K562 (cell line): ENCODE results near the gene ZNF174. TPM values are rescaled to one million over a fixed set of nuclear protein-coding genes. Genes with fewer than 3 reads are reported as not detected.

Experiments
- ARHGAP35 ChIP-seq: fragments of 450-650 bp; IDR thresholded peaks from 2 replicates; pipeline ENCODE4 v1.6.1; 2018; ENCODE audit not compliant: partially characterized antibody
- ARID1B ChIP-seq: fragments of 450-650 bp; IDR thresholded peaks from 2 replicates; pipeline ENCODE4 v1.6.1; 2016; ENCODE audit warnings: antibody characterized with exemption, mild to moderate bottlenecking, inconsistent platforms
- GABPB1 ChIP-seq: sonication (generic); formaldehyde crosslinking; IDR thresholded peaks from 2 replicates; pipeline ENCODE4 v1.8.0; 2022; ENCODE audit warnings: mild to moderate bottlenecking, missing genetic modification reagents
- HCFC1 ChIP-seq: IDR thresholded peaks from 2 replicates; pipeline ENCODE4 v1.6.1; 2012; ENCODE audit warnings: low read depth, low read length, improper control_type of control experiment
- HOXB6 ChIP-seq: fragments of 250-450 bp; sonication (Bioruptor Pico); IDR thresholded peaks from 2 replicates; pipeline ENCODE4 v1.5.1; 2022; ENCODE audit warnings: mild to moderate bottlenecking, borderline replicate concordance
- JUNB ChIP-seq: fragments of 450-650 bp; formaldehyde crosslinking; conservative IDR thresholded peaks from 2 replicates; pipeline ENCODE4 v1.4.0; 2020; ENCODE audit warnings: mild to moderate bottlenecking
- KAT8 ChIP-seq: fragments of 450-650 bp; IDR thresholded peaks from 2 replicates; pipeline ENCODE4 v1.6.1; 2016; ENCODE audit warnings: low read depth, mild to moderate bottlenecking
- LEF1 ChIP-seq: fragments of 450-650 bp; IDR thresholded peaks from 2 replicates; pipeline ENCODE4 v1.6.1; 2016; ENCODE audit warnings: mild to moderate bottlenecking
- MBD1 ChIP-seq: fragments of 250-450 bp; sonication (Bioruptor Pico); IDR thresholded peaks from 2 replicates; pipeline ENCODE4 v1.8.0; 2022; ENCODE audit warnings: inconsistent platforms
- MEF2D ChIP-seq: conservative IDR thresholded peaks from 2 replicates; pipeline ENCODE4 v1.6.1; 2016; ENCODE audit warnings: low read depth, missing genetic modification characterization, missing compliant biosample characterization
- NFYB ChIP-seq: IDR thresholded peaks from 2 replicates; pipeline ENCODE4 v1.6.1; 2011; ENCODE audit warnings: mild to moderate bottlenecking, moderate library complexity; ENCODE audit not compliant: insufficient read length; ENCODE audit errors: extremely low read depth
- PHB2 ChIP-seq: fragments of 450-650 bp; IDR thresholded peaks from 2 replicates; pipeline ENCODE4 v1.6.1; 2017; ENCODE audit warnings: low read depth
- PHF20 ChIP-seq: fragments of 450-650 bp; IDR thresholded peaks from 2 replicates; pipeline ENCODE4 v1.6.1; 2018; ENCODE audit not compliant: partially characterized antibody
- POLR2A ChIP-seq: fragments of 450-650 bp; conservative IDR thresholded peaks from 2 replicates; pipeline ENCODE4 v1.6.1; 2016
- POLR2B ChIP-seq: fragments of 450-650 bp; IDR thresholded peaks from 2 replicates; pipeline ENCODE4 v1.6.1; 2018; ENCODE audit warnings: low read depth; ENCODE audit not compliant: partially characterized antibody
- PYGO2 ChIP-seq: fragments of 450-650 bp; IDR thresholded peaks from 2 replicates; pipeline ENCODE4 v1.6.1; 2016; ENCODE audit warnings: mild to moderate bottlenecking, missing genetic modification characterization, moderate library complexity, missing compliant biosample characterization
- SOX6 ChIP-seq: fragments of 450-650 bp; IDR thresholded peaks from 2 replicates; pipeline ENCODE4 v1.6.1; 2014; ENCODE audit warnings: mild to moderate bottlenecking
- STAG1 ChIP-seq: sonication (generic); formaldehyde crosslinking; IDR thresholded peaks from 2 replicates; pipeline ENCODE4 v1.5.0; 2020; ENCODE audit warnings: missing genetic modification reagents, borderline replicate concordance
- TEAD1 ChIP-seq, 2 experiments: fragments of 450-650 bp in 1 of 2; sonication (generic) in 1 of 2; formaldehyde crosslinking; IDR thresholded peaks; 2 replicates each; pipeline versions ENCODE4 v1.4.0 to v1.8.0; 2020 to 2022; ENCODE audit warnings: mild to moderate bottlenecking in 2 of 2, missing genetic modification reagents in 1 of 2
- USF2 ChIP-seq: sonication (generic); formaldehyde crosslinking; IDR thresholded peaks from 2 replicates; pipeline ENCODE4 v1.5.0; 2020; ENCODE audit warnings: missing genetic modification reagents
- ZBTB34 ChIP-seq: fragments of 250-450 bp; sonication (Bioruptor Pico); IDR thresholded peaks from 2 replicates; pipeline ENCODE4 v1.8.0; 2021; ENCODE audit warnings: mild to moderate bottlenecking, moderate library complexity
- ZBTB7A ChIP-seq: IDR thresholded peaks from 2 replicates; pipeline ENCODE4 v1.6.1; 2011; ENCODE audit warnings: low read depth, mild to moderate bottlenecking, low read length, moderate library complexity, borderline replicate concordance; ENCODE audit not compliant: control insufficient read depth
- ZC3H4 ChIP-seq: sonication (generic); formaldehyde crosslinking; IDR thresholded peaks from 2 replicates; pipeline ENCODE4 v1.9.0; 2021; ENCODE audit warnings: missing genetic modification reagents, borderline replicate concordance
- ZFP30 ChIP-seq: fragments of 250-450 bp; sonication (Bioruptor Pico); IDR thresholded peaks from 2 replicates; pipeline ENCODE4 v1.8.0; 2022; ENCODE audit warnings: moderate library complexity, mild to moderate bottlenecking, inconsistent platforms, borderline replicate concordance
- ZNF165 ChIP-seq: fragments of 250-450 bp; sonication (Bioruptor Pico); IDR thresholded peaks from 2 replicates; pipeline ENCODE4 v1.4.0; 2020; ENCODE audit warnings: borderline replicate concordance
- ZNF311 ChIP-seq: fragments of 250-450 bp; sonication (Bioruptor Pico); IDR thresholded peaks from 2 replicates; pipeline ENCODE4 v1.4.0; 2020; ENCODE audit warnings: mild to moderate bottlenecking, moderate library complexity
- ZNF445 ChIP-seq: fragments of 250-450 bp; sonication (Bioruptor Pico); IDR thresholded peaks from 2 replicates; pipeline ENCODE4 v1.4.0; 2020; ENCODE audit warnings: low read depth, mild to moderate bottlenecking, moderate library complexity
- ZSCAN29 ChIP-seq: fragments of 450-650 bp; IDR thresholded peaks from 2 replicates; pipeline ENCODE4 v1.6.1; 2017
- polyA plus RNA-seq, 8 experiments: library from polyadenylated mRNA; depleted of rRNA in 4 of 8; stranded (reverse) in 5 of 8; unstranded in 3 of 8; fragments of >200 nt; fragmentation: Nextera tagmentation in 2 of 8; fragmentation: Illumina TruSeq in 1 of 8; extraction: Ambion mirVana in 2 of 8; extraction: Trizol in 1 of 8; gene quantifications; 2 replicates each; pipeline versions ENCODE4 v1.2.1 to v1.2.3, GENCODE V29; 2011 to 2014; ENCODE audit warnings: inconsistent platforms in 1 of 8, missing spikeins in 1 of 8
- total RNA-seq, 7 experiments: library from RNA; depleted of rRNA in 6 of 7; stranded (reverse); fragments of >200 nt in 6 of 7; fragmentation: Illumina TruSeq in 2 of 7; extraction: Trizol in 2 of 7; gene quantifications; 2 replicates each; pipeline versions ENCODE4 v1.2.1 to v1.2.3, GENCODE V29; 2011 to 2021; ENCODE audit warnings: low replicate concordance in 1 of 7

The ZNF174 gene
- total and polyA plus RNA-seq, 9 of the 15 experiments (the other 6 are each of a cell fraction or from before 2014, with no cell fraction given): 5.1 to 19.1 (median 12.5) TPM

- TF ChIP-seq HCFC1 (peak; percentile 81), ZBTB34 (no peak), JUNB (CRISPR knock-in tag) (no peak), PHB2 (no peak), POLR2B (peak; percentile 79), ZNF445 (CRISPR knock-in tag) (no peak), TEAD1 (CRISPR knock-in tag; IDR thresholded peaks at IDR 0.05) (peak in 1 of 2 experiments; percentile 73; a peak in 2 of 4 replicates), SOX6 (peak; percentile 46; the same call in 1 of the 2 replicates), HOXB6 (CRISPR knock-in tag) (no peak), PYGO2 (tag) (no peak), ARID1B (no peak), MEF2D (tag) (no peak), ZBTB7A (no peak), MBD1 (CRISPR knock-in tag) (no peak), POLR2A (peak; percentile 92), ZNF165 (no peak), PHF20 (peak; percentile 92), ZNF311 (CRISPR knock-in tag) (0 out of 2 replicates have a peak, but pooled peaks have one; percentile 54), ARHGAP35 (no peak), STAG1 (CRISPR knock-in tag) (no peak), ZFP30 (CRISPR knock-in tag) (no peak), USF2 (CRISPR knock-in tag) (peak; percentile 90), GABPB1 (CRISPR knock-in tag) (peak; percentile 84), KAT8 (no peak), ZSCAN29 (no peak), NFYB (peak; percentile 49), LEF1 (no peak), ZC3H4 (0 out of 2 replicates have a peak, but pooled peaks have one; percentile 66)
Measured at GRCh38 chr16:3457434-3458252, 56.6 kb downstream of the ZNF174 start (continued).
